Mucosa of rectum (tissue), 2 donors: Measurements from ENCODE around the gene PYM1.
A peak's percentile ranks its signal among the peaks of the same experiment; 100 is the strongest.
"Not testable (repeated sequence)": the region's sequence is repeated elsewhere in the genome, so short reads cannot be mapped to it uniquely, and the experiment has no call there.

Experiments
- H3K27ac ChIP-seq, 2 donors: one replicate each; pipeline ENCODE4 v1.7.0; 2013; ENCODE audit warnings: inconsistent platforms in 2 of 2, low read depth in 2 of 2, low read length in 2 of 2
- H3K27me3 ChIP-seq, 2 donors: one replicate each; pipeline ENCODE4 v1.7.0; 2013; ENCODE audit warnings: low read length in 2 of 2; ENCODE audit not compliant: control insufficient read depth in 2 of 2, insufficient read depth in 2 of 2
- H3K36me3 ChIP-seq, 2 donors: one replicate each; pipeline ENCODE4 v1.7.0; 2013; ENCODE audit warnings: low read length in 2 of 2; ENCODE audit not compliant: control insufficient read depth in 2 of 2, insufficient read depth in 2 of 2
- H3K4me1 ChIP-seq, 2 donors: one replicate each; pipeline ENCODE4 v1.7.0; 2013; ENCODE audit warnings: low read length in 2 of 2, mild to moderate bottlenecking in 1 of 2; ENCODE audit not compliant: control insufficient read depth in 2 of 2, insufficient read depth in 2 of 2
- H3K4me3 ChIP-seq, 2 donors: one replicate each; pipeline ENCODE4 v1.7.0; 2013; ENCODE audit warnings: low read length in 2 of 2
- H3K9ac ChIP-seq, 2 donors: one replicate each; pipeline ENCODE4 v1.7.0; 2013; ENCODE audit warnings: low read length in 2 of 2, low read depth in 1 of 2, mild to moderate bottlenecking in 1 of 2
- H3K9me3 ChIP-seq, 2 donors: one replicate each; pipeline ENCODE4 v1.7.0; 2013; ENCODE audit warnings: low read length in 2 of 2; ENCODE audit not compliant: control insufficient read depth in 2 of 2
- donor health status: healthy.
- donor health status: Normal muscosa, but diverticular disease.

Gene PYM1

GRCh38 chr12:55931317-55931779 lies 3.7 kb upstream of the PYM1 start:
- Histone ChIP-seq H3K27ac (peak overlapping the region; percentile 99), H3K36me3 (peaks cover 0 to 6% of the 10 kb centered on the region in 2 donors), H3K4me1 (peaks cover 47 to 55% of the 10 kb centered on the region in 2 donors)

GRCh38 chr12:55930771-55931316 lies 3.1 kb upstream of the PYM1 start, which contains the start of gene DGKA:
TSS of gene DGKA (plus strand) at chr12:55931162. CDS start at chr12:55936504, 5,342 bp downstream.
- Histone ChIP-seq H3K36me3 (peaks cover 0 to 3% of the 10 kb centered on the region in 2 donors), H3K9me3 (no peaks in the 10 kb centered on the region), H3K4me3 (peak within 1 kb of the TSS; percentile 89 to 96), H3K9ac (peak within 1 kb of the TSS; percentile 94 to 96), H3K4me1 (peaks cover 52 to 60% of the 10 kb centered on the region in 2 donors), H3K27me3 (no peaks in the 10 kb centered on the region), H3K27ac (peak within 1 kb of the TSS; percentile 99)

More at GRCh38 chr12:55931317-55931779, 3.7 kb upstream of the PYM1 start:
- Histone ChIP-seq H3K27me3 (no peaks in the 10 kb centered on the region), H3K4me3 (peak overlapping the region; percentile 88 to 96), H3K9ac (peak overlapping the region; percentile 93 to 96), H3K9me3 (no peaks in the 10 kb centered on the region)

GRCh38 chr12:55929306-55929791 lies 1.7 kb upstream of the PYM1 start:
- Histone ChIP-seq H3K36me3 (peaks cover 0 to 4% of the 10 kb centered on the region in 2 donors), H3K4me1 (peaks cover 50 to 58% of the 10 kb centered on the region in 2 donors), H3K9ac (peak overlapping the region; percentile 1 to 40), H3K27ac (peak overlapping the region; percentile 99), H3K9me3 (no peaks in the 10 kb centered on the region), H3K4me3 (peak overlapping the region in 1 of 2 donors; percentile 20), H3K27me3 (no peaks in the 10 kb centered on the region)

- peaks cover 4 to 9% of the 10 kb centered on the region in 2 donors for H3K36me3 ChIP-seq
- H3K4me3 ChIP-seq, result peak overlapping the region; percentile 98 to 99
- no peaks in the 10 kb centered on the region for H3K9me3 ChIP-seq
- H3K4me1 ChIP-seq, result peaks cover 38% of the 10 kb centered on the region in 2 donors
- peak overlapping the region; percentile 99 for H3K9ac ChIP-seq
- H3K27ac ChIP-seq, result peak overlapping the region; percentile 99
- no peaks in the 10 kb centered on the region for H3K27me3 ChIP-seq
These were observed 731 bp downstream of the PYM1 start for GRCh38 chr12:55926738-55927587.

- H3K9me3 ChIP-seq, result no peaks in the 10 kb centered on the region
- peak overlapping the region; percentile 99 for H3K27ac ChIP-seq
- peaks cover 32 to 33% of the 10 kb centered on the region in 2 donors for H3K4me1 ChIP-seq
- H3K27me3 ChIP-seq, result no peaks in the 10 kb centered on the region
- H3K4me3 ChIP-seq, result peak overlapping the region; percentile 98 to 99
- peak overlapping the region; percentile 99 for H3K9ac ChIP-seq
- H3K36me3 ChIP-seq, result peaks cover 4 to 13% of the 10 kb centered on the region in 2 donors
These were observed 1.6 kb downstream of the PYM1 start for GRCh38 chr12:55925870-55926737.

- no peak overlapping the region for H3K9ac ChIP-seq
- no peak overlapping the region for H3K27ac ChIP-seq
- H3K9me3 ChIP-seq, result no peaks in the 10 kb centered on the region
- H3K4me3 ChIP-seq, result no peak overlapping the region
- no peaks in the 10 kb centered on the region for H3K27me3 ChIP-seq
- peaks cover 25 to 26% of the 10 kb centered on the region in 2 donors for H3K4me1 ChIP-seq
- peaks cover 7 to 13% of the 10 kb centered on the region in 2 donors for H3K36me3 ChIP-seq
These were observed 2.3 kb downstream of the PYM1 start for GRCh38 chr12:55925371-55925770.

- H3K9me3 ChIP-seq, H3K9ac ChIP-seq, H3K4me3 ChIP-seq, H3K27ac ChIP-seq, H3K27me3 ChIP-seq: not testable (repeated sequence)
- peaks cover 7 to 13% of the 10 kb centered on the region in 2 donors for H3K36me3 ChIP-seq
- peaks cover 10 to 12% of the 10 kb centered on the region in 2 donors for H3K4me1 ChIP-seq
These were observed 4.0 kb downstream of the PYM1 start for GRCh38 chr12:55923648-55924047.

GRCh38 chr12:55922126-55922525 lies 5.6 kb downstream of the PYM1 start:
- Histone ChIP-seq H3K9me3 (no peaks in the 10 kb centered on the region), H3K9ac (no peak overlapping the region), H3K36me3 (peaks cover 7 to 13% of the 10 kb centered on the region in 2 donors), H3K27ac (no peak overlapping the region), H3K4me1 (peaks cover 7 to 8% of the 10 kb centered on the region in 2 donors), H3K27me3 (no peaks in the 10 kb centered on the region), H3K4me3 (no peak overlapping the region)

GRCh38 chr12:55919032-55919431 lies 8.7 kb downstream of the PYM1 start:
- H3K36me3 ChIP-seq, result peaks cover 11% of the 10 kb centered on the region in 2 donors
- not testable (repeated sequence) for H3K4me1 ChIP-seq, H3K27me3 ChIP-seq, H3K9me3 ChIP-seq, H3K4me3 ChIP-seq, H3K27ac ChIP-seq, H3K9ac ChIP-seq
